Activated effector memory CD4-positive, alpha-beta T cell treated with Interleukin-2 at 50 U/mL for 16 hours (primary cell): ENCODE measurements around the gene TP53BP1.
A peak's percentile ranks its signal among the peaks of the same experiment; 100 is the strongest.
"Not testable (repeated sequence)": the region's sequence is repeated elsewhere in the genome, so short reads cannot be mapped to it uniquely, and the experiment has no call there.

Experiments used
- DNase-seq: peaks from one replicate; pipeline ENCODE4 v3.0.0-alpha.2; 2020

Gene TP53BP1

GRCh38 chr15:43408789-43409188 lies 84.2 kb downstream of the TP53BP1 start:
- no peak for DNase-seq

GRCh38 chr15:43406808-43407207 lies 86.1 kb downstream of the TP53BP1 start:
- DNase-seq, result no peak

- DNase-seq, result no peak
Observed at GRCh38 chr15:43406189-43406588, 86.8 kb downstream of the TP53BP1 start.

GRCh38 chr15:43404130-43404529 lies 88.8 kb downstream of the TP53BP1 start:
- DNase-seq, result no peak

GRCh38 chr15:43403616-43404015 lies 89.3 kb downstream of the TP53BP1 start:
- DNase-seq, result no peak

GRCh38 chr15:43402255-43402654 lies 90.7 kb downstream of the TP53BP1 start:
- no peak for DNase-seq

GRCh38 chr15:43393592-43393991 lies 99.4 kb downstream of the TP53BP1 start:
- DNase-seq, result not testable (repeated sequence)

- no peak for DNase-seq
Observed at GRCh38 chr15:43390723-43391122, 102.2 kb downstream of the TP53BP1 start.

GRCh38 chr15:43383070-43383469 lies 109.9 kb downstream of the TP53BP1 start:
- no peak for DNase-seq

- DNase-seq, result no peak
Observed at GRCh38 chr15:43382310-43382709, 110.6 kb downstream of the TP53BP1 start.

GRCh38 chr15:43378601-43379000 lies 114.4 kb downstream of the TP53BP1 start:
- DNase-seq, result no peak

GRCh38 chr15:43376017-43376705 lies 116.8 kb downstream of the TP53BP1 start:
- DNase-seq, result no peak

GRCh38 chr15:43370975-43371974 lies 121.7 kb downstream of the TP53BP1 start, which contains the start of the genes TUBGCP4 and ZSCAN29:
TUBGCP4 (plus strand) TSS chr15:43371101; CDS start chr15:43371355, 254 bp downstream.
ZSCAN29 (minus strand) TSS chr15:43371043; CDS start chr15:43369913, 1,130 bp downstream.
- peak; percentile 63 for DNase-seq

GRCh38 chr15:43370310-43370974 lies 122.5 kb downstream of the TP53BP1 start:
- DNase-seq, result no peak

- no peak for DNase-seq
Observed at GRCh38 chr15:43361313-43361903, 131.5 kb downstream of the TP53BP1 start.

- DNase-seq, result no peak
Observed at GRCh38 chr15:43360821-43361220, 132.1 kb downstream of the TP53BP1 start.
